HL-60 (cell line): Measurements from ENCODE around the gene HCFC1R1.

ENCODE experiments used
- DNase-seq, 2 experiments: peaks; one replicate each; pipeline ENCODE4 v3.0.0-alpha.2; 2010 to 2020; ENCODE audit warnings: low read depth in 1 of 2, low spot score in 1 of 2
- H3K27ac ChIP-seq: fragments of 250-450 bp; sonication (Bioruptor Pico); replicated peaks from 2 replicates; pipeline ENCODE4 v1.5.1; 2020; ENCODE audit warnings: mild to moderate bottlenecking, moderate library complexity
- H3K27me3 ChIP-seq: fragments of 250-450 bp; sonication (Bioruptor Pico); 2 replicates; pipeline ENCODE4 v1.5.1; 2021; ENCODE audit warnings: mild to moderate bottlenecking, moderate library complexity; ENCODE audit not compliant: insufficient read depth, poor library complexity, severe bottlenecking
- H3K4me3 ChIP-seq: replicated peaks from 2 replicates; pipeline ENCODE4 v1.5.1; 2011; ENCODE audit warnings: mild to moderate bottlenecking, control low read depth, low read length; ENCODE audit not compliant: insufficient read depth
- CTCF ChIP-seq: IDR thresholded peaks from one replicate; pipeline ENCODE4 v1.5.1; 2011; ENCODE audit warnings: low read length, control low read depth, inconsistent platforms; ENCODE audit not compliant: insufficient read depth
- GABPA ChIP-seq: IDR thresholded peaks from 2 replicates; pipeline ENCODE4 v1.6.1; 2012; ENCODE audit warnings: low read depth
- POLR2AphosphoS5 ChIP-seq: IDR thresholded peaks from 2 replicates; pipeline ENCODE4 v1.6.1; 2012; ENCODE audit warnings: low read depth
- SPI1 ChIP-seq: IDR thresholded peaks from 2 replicates; pipeline ENCODE4 v1.6.1; 2012; ENCODE audit warnings: low read depth, mild to moderate bottlenecking, borderline replicate concordance
- TF ChIP-seq, protein P1 (sequence below): IDR thresholded peaks from 2 replicates; pipeline ENCODE4 v1.6.1; 2012; ENCODE audit warnings: low read depth; ENCODE audit not compliant: insufficient replicate concordance

Gene HCFC1R1

GRCh38 chr16:3042376-3042775 lies 18.6 kb upstream of the HCFC1R1 start:
- Histone ChIP-seq H3K4me3 (no peak overlapping the region), H3K27ac (no peak overlapping the region), H3K27me3 (peaks cover 16% of the 10 kb centered on the region)
- TF ChIP-seq POLR2AphosphoS5 (no peak), GABPA (no peak)
- DNase-seq: peak in 1 of 2 experiments; percentile 36

DNA sequence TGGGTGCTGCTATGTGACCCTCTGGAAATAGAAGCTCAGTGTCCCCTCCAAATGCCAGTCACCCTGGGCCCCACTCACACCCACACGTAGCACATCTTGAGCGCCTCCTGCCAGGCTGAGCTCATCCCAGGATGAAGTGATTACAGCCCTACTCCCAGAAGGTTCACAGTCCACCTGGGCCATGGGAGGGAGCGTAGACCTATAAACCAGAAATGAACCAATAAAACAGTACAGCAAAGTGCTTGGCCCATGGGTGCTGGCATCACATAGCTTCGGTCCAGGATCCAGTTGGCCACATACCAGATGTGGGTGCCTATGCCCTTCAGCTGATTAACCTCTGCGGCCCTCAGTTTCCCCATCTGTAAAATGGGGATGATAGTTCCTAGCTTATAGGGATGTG lies 15.2 kb upstream of the HCFC1R1 start:
- Histone ChIP-seq H3K27ac (no peak overlapping the region), H3K4me3 (no peak overlapping the region), H3K27me3 (peaks cover 35% of the 10 kb centered on the region)
- no peak for TF ChIP-seq SPI1
- TF ChIP-seq GABPA: no peak
- TF ChIP-seq CTCF: no peak
- TF ChIP-seq, protein P1, sequence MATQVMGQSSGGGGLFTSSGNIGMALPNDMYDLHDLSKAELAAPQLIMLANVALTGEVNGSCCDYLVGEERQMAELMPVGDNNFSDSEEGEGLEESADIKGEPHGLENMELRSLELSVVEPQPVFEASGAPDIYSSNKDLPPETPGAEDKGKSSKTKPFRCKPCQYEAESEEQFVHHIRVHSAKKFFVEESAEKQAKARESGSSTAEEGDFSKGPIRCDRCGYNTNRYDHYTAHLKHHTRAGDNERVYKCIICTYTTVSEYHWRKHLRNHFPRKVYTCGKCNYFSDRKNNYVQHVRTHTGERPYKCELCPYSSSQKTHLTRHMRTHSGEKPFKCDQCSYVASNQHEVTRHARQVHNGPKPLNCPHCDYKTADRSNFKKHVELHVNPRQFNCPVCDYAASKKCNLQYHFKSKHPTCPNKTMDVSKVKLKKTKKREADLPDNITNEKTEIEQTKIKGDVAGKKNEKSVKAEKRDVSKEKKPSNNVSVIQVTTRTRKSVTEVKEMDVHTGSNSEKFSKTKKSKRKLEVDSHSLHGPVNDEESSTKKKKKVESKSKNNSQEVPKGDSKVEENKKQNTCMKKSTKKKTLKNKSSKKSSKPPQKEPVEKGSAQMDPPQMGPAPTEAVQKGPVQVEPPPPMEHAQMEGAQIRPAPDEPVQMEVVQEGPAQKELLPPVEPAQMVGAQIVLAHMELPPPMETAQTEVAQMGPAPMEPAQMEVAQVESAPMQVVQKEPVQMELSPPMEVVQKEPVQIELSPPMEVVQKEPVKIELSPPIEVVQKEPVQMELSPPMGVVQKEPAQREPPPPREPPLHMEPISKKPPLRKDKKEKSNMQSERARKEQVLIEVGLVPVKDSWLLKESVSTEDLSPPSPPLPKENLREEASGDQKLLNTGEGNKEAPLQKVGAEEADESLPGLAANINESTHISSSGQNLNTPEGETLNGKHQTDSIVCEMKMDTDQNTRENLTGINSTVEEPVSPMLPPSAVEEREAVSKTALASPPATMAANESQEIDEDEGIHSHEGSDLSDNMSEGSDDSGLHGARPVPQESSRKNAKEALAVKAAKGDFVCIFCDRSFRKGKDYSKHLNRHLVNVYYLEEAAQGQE: no peak
- TF ChIP-seq POLR2AphosphoS5: no peak
- DNase-seq: no peak

GRCh38 chr16:3038256-3038655 lies 14.5 kb upstream of the HCFC1R1 start:
- Histone ChIP-seq H3K27me3 (peaks cover 41% of the 10 kb centered on the region), H3K4me3 (no peak overlapping the region), H3K27ac (no peak overlapping the region)
- peak in 1 of 2 experiments; percentile 50 for DNase-seq
- TF ChIP-seq CTCF (no peak), POLR2AphosphoS5 (no peak), GABPA (no peak), SPI1 (no peak)
- TF ChIP-seq, protein P1: no peak

GRCh38 chr16:3036726-3037315 lies 13.1 kb upstream of the HCFC1R1 start, which contains the start of gene BICDL2:
TSS of gene BICDL2 (minus strand) at chr16:3036944. CDS start at chr16:3035496, 1,448 bp downstream.
- H3K4me3 ChIP-seq: no peak within 1 kb of the TSS
- TF ChIP-seq SPI1: no peak
- TF ChIP-seq GABPA: no peak
- no peak for TF ChIP-seq POLR2AphosphoS5
- TF ChIP-seq CTCF: no peak
- TF ChIP-seq, protein P1: no peak
- no peak within 1 kb of the TSS for H3K27ac ChIP-seq
- H3K27me3 ChIP-seq: peaks cover 51% of the 10 kb centered on the region
- no peak for DNase-seq
